Mesenchymal stem cell (in vitro differentiated cells and primary cell): ENCODE results near the gene CCDC85A.

Experiments used
- DNase-seq: peaks from one replicate; pipeline ENCODE4 v3.0.0-alpha.2; 2013
- H2AFZ ChIP-seq: one replicate; pipeline ENCODE4 v1.6.1; 2013; ENCODE audit warnings: low read depth, mild to moderate bottlenecking, control low read depth, inconsistent platforms, low read length, moderate library complexity
- H2AK5ac ChIP-seq: 2 replicates; pipeline ENCODE4 v1.6.1; 2013; ENCODE audit warnings: low read length, moderate library complexity, mild to moderate bottlenecking, inconsistent platforms; ENCODE audit not compliant: severe bottlenecking
- H2BK120ac ChIP-seq: one replicate; pipeline ENCODE4 v1.6.1; 2013; ENCODE audit warnings: low read depth, mild to moderate bottlenecking, inconsistent platforms, low read length, moderate library complexity
- H2BK12ac ChIP-seq, 2 experiments: one replicate each; pipeline ENCODE4 v1.6.1; 2013; ENCODE audit warnings: inconsistent platforms in 2 of 2, low read length in 2 of 2, mild to moderate bottlenecking in 2 of 2, moderate library complexity in 2 of 2, control low read depth in 1 of 2
- H2BK15ac ChIP-seq: one replicate; pipeline ENCODE4 v1.6.1; 2013; ENCODE audit warnings: mild to moderate bottlenecking, low read depth, inconsistent platforms; ENCODE audit not compliant: poor library complexity, severe bottlenecking
- H2BK5ac ChIP-seq: 2 replicates; pipeline ENCODE4 v1.6.1; 2013; ENCODE audit warnings: low read depth, mild to moderate bottlenecking, low read length, control low read depth, inconsistent platforms; ENCODE audit not compliant: poor library complexity, severe bottlenecking
- H3K14ac ChIP-seq, 2 experiments: one replicate each; pipeline ENCODE4 v1.6.1; 2013; ENCODE audit warnings: inconsistent platforms in 2 of 2, low read length in 2 of 2, control low read depth in 1 of 2, mild to moderate bottlenecking in 1 of 2, moderate library complexity in 1 of 2
- H3K18ac ChIP-seq, 2 experiments: one replicate each; pipeline ENCODE4 v1.6.1; 2013; ENCODE audit warnings: inconsistent platforms in 2 of 2, low read length in 2 of 2, control low read depth in 1 of 2, low read depth in 1 of 2, mild to moderate bottlenecking in 1 of 2
- H3K23ac ChIP-seq, 2 experiments: one replicate each; pipeline ENCODE4 v1.6.1; 2013; ENCODE audit warnings: inconsistent platforms in 2 of 2, low read length in 2 of 2, mild to moderate bottlenecking in 2 of 2, moderate library complexity in 2 of 2, control low read depth in 1 of 2
- H3K27ac ChIP-seq: 2 replicates; pipeline ENCODE4 v1.5.1; 2013; ENCODE audit warnings: mild to moderate bottlenecking, moderate library complexity, low read length, control low read depth, inconsistent platforms; ENCODE audit not compliant: poor library complexity, severe bottlenecking
- H3K27me3 ChIP-seq, 2 experiments: 2 replicates each; pipeline versions ENCODE4 v1.6.1 to v1.7.0; 2013; ENCODE audit warnings: low read length in 2 of 2, mild to moderate bottlenecking in 2 of 2, moderate library complexity in 2 of 2, control low read depth in 1 of 2, inconsistent platforms in 1 of 2; ENCODE audit not compliant: control insufficient read depth in 1 of 2, insufficient read depth in 1 of 2
- H3K36me3 ChIP-seq, 2 experiments: 2 replicates each; pipeline versions ENCODE4 v1.6.1 to v1.7.0; 2013; ENCODE audit warnings: low read length in 2 of 2, control low read depth in 1 of 2, inconsistent platforms in 1 of 2, low read depth in 1 of 2, mild to moderate bottlenecking in 1 of 2; ENCODE audit not compliant: insufficient read depth in 2 of 2, control insufficient read depth in 1 of 2
- H3K4ac ChIP-seq, 2 experiments: one replicate each; pipeline ENCODE4 v1.6.1; 2013; ENCODE audit warnings: inconsistent platforms in 2 of 2, low read length in 2 of 2, mild to moderate bottlenecking in 2 of 2, moderate library complexity in 2 of 2, control low read depth in 1 of 2, low read depth in 1 of 2
- H3K4me1 ChIP-seq: 2 replicates; pipeline ENCODE4 v1.6.1; 2013; ENCODE audit warnings: low read depth, low read length, control low read depth; ENCODE audit not compliant: control insufficient read depth, insufficient read depth
- H3K4me2 ChIP-seq: 2 replicates; pipeline ENCODE4 v1.6.1; 2013; ENCODE audit warnings: low read length, mild to moderate bottlenecking, inconsistent platforms; ENCODE audit not compliant: poor library complexity, severe bottlenecking
- H3K4me3 ChIP-seq, 2 experiments: 2 replicates each; pipeline versions ENCODE4 v1.5.1 to v1.7.0; 2013; ENCODE audit warnings: low read length in 2 of 2, mild to moderate bottlenecking in 2 of 2, control low read depth in 1 of 2, low read depth in 1 of 2; ENCODE audit not compliant: insufficient read depth in 1 of 2
- H3K79me1 ChIP-seq: replicated peaks from 2 replicates; pipeline ENCODE4 v1.6.1; 2013; ENCODE audit warnings: mild to moderate bottlenecking, control low read depth, low read length, inconsistent platforms; ENCODE audit not compliant: poor library complexity, severe bottlenecking
- H3K9ac ChIP-seq: 2 replicates; pipeline ENCODE4 v1.7.0; 2013; ENCODE audit warnings: mild to moderate bottlenecking, low read length, moderate library complexity
- H3K9me3 ChIP-seq: 2 replicates; pipeline ENCODE4 v1.7.0; 2013; ENCODE audit warnings: mild to moderate bottlenecking, low read length; ENCODE audit not compliant: control insufficient read depth
- H4K8ac ChIP-seq: one replicate; pipeline ENCODE4 v1.6.1; 2013; ENCODE audit warnings: inconsistent platforms, mild to moderate bottlenecking, low read length, moderate library complexity
- H4K91ac ChIP-seq: one replicate; pipeline ENCODE4 v1.6.1; 2013; ENCODE audit warnings: mild to moderate bottlenecking, low read length, inconsistent platforms
- WGBS: methylation state at CpG from one replicate; pipeline ENCODE4 v1.1.7; 2013; ENCODE audit warnings: mixed read lengths; 5-methylcytosine and 5-hydroxymethylcytosine counted together

Gene CCDC85A

GRCh38 chr2:56271275-56271674 is 87.5 kb downstream of the CCDC85A start:
- no peak overlapping the region for H2BK5ac ChIP-seq
- no peak overlapping the region for H3K18ac ChIP-seq
- H4K91ac ChIP-seq: no peak overlapping the region
- H2BK120ac ChIP-seq: no peak overlapping the region
- H2AK5ac ChIP-seq: no peak overlapping the region
- H2BK15ac ChIP-seq: no peak overlapping the region
- no peak overlapping the region for H2AFZ ChIP-seq
- H3K27me3 ChIP-seq: no peaks in the 10 kb centered on the region
- H2BK12ac ChIP-seq: no peak overlapping the region
- no peak overlapping the region for H3K4me3 ChIP-seq
- H3K9me3 ChIP-seq: no peaks in the 10 kb centered on the region
- H3K36me3 ChIP-seq: no peaks in the 10 kb centered on the region
- no peak overlapping the region for H3K9ac ChIP-seq
- no peak overlapping the region for H3K4me2 ChIP-seq
- H3K23ac ChIP-seq: no peak overlapping the region
- H4K8ac ChIP-seq: no peak overlapping the region
- no peak overlapping the region for H3K4ac ChIP-seq
- no peak for DNase-seq
- H3K4me1 ChIP-seq: no peaks in the 10 kb centered on the region
- H3K27ac ChIP-seq: no peak overlapping the region
- 94% methylated on average over 1 of the region's 2 CpGs for WGBS
- H3K79me1 ChIP-seq: no peaks in the 10 kb centered on the region
- peak overlapping the region in 1 of 2 experiments; percentile 58 for H3K14ac ChIP-seq

GRCh38 chr2:56285224-56285623 is 101.4 kb downstream of the CCDC85A start:
- Histone ChIP-seq H3K36me3 (no peaks in the 10 kb centered on the region), H2AFZ (no peak overlapping the region), H2AK5ac (no peak overlapping the region), H2BK5ac (no peak overlapping the region), H4K8ac (no peak overlapping the region), H3K23ac (no peak overlapping the region), H3K9me3 (no peaks in the 10 kb centered on the region), H2BK12ac (no peak overlapping the region), H3K4me3 (no peak overlapping the region), H2BK15ac (no peak overlapping the region), H2BK120ac (no peak overlapping the region), H3K18ac (no peak overlapping the region), H3K27ac (no peak overlapping the region), H3K4me2 (no peak overlapping the region), H3K4ac (no peak overlapping the region), H3K27me3 (no peaks in the 10 kb centered on the region), H3K79me1 (no peaks in the 10 kb centered on the region), H4K91ac (no peak overlapping the region), H3K14ac (no peak overlapping the region), H3K9ac (no peak overlapping the region), H3K4me1 (no peaks in the 10 kb centered on the region)
- DNase-seq: no peak
- 89% methylated on average over 2 of the region's 5 CpGs for WGBS

DNA sequence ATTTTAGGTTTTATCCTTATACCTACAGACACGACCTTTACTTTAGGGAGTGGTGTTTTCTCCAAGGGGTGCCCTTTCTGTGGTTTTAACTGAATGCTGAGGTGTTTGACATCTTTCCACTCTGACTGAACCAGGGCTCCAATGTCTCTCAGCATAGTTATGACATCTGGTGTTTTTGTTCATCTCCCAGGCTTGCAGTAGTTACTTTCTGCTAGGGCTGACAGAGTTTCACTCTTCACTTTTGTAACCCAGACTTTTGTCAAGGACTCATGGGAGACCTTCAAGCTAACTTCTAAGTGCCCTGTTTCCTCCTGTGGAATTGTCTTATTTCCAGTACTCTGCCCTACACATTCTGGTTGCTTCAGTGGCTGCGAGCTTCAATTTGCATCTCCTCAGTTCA is 103.1 kb downstream of the CCDC85A start:
- H3K4ac ChIP-seq: no peak overlapping the region
- no peaks in the 10 kb centered on the region for H3K4me1 ChIP-seq
- no peak overlapping the region for H4K8ac ChIP-seq
- H2AK5ac ChIP-seq: no peak overlapping the region
- H2BK15ac ChIP-seq: no peak overlapping the region
- no peak overlapping the region for H4K91ac ChIP-seq
- DNase-seq: peak; percentile 6
- WGBS: 84% methylated on average over 2 of the region's 2 CpGs
- no peak overlapping the region for H2BK5ac ChIP-seq
- no peak overlapping the region for H3K27ac ChIP-seq
- H3K18ac ChIP-seq: no peak overlapping the region
- H2BK12ac ChIP-seq: no peak overlapping the region
- no peak overlapping the region for H3K4me2 ChIP-seq
- no peak overlapping the region for H3K4me3 ChIP-seq
- no peak overlapping the region for H2BK120ac ChIP-seq
- H3K27me3 ChIP-seq: no peaks in the 10 kb centered on the region
- H3K36me3 ChIP-seq: no peaks in the 10 kb centered on the region
- H3K23ac ChIP-seq: no peak overlapping the region
- no peak overlapping the region for H3K14ac ChIP-seq
- H2AFZ ChIP-seq: no peak overlapping the region
- no peaks in the 10 kb centered on the region for H3K79me1 ChIP-seq
- H3K9ac ChIP-seq: no peak overlapping the region
- H3K9me3 ChIP-seq: no peaks in the 10 kb centered on the region

GRCh38 chr2:56287508-56287907 is 103.7 kb downstream of the CCDC85A start:
- H3K14ac ChIP-seq: no peak overlapping the region
- H3K4me2 ChIP-seq: no peak overlapping the region
- no peaks in the 10 kb centered on the region for H3K9me3 ChIP-seq
- no peak overlapping the region for H3K4me3 ChIP-seq
- H2BK5ac ChIP-seq: no peak overlapping the region
- DNase-seq: no peak
- H4K91ac ChIP-seq: no peak overlapping the region
- no peak overlapping the region for H3K18ac ChIP-seq
- H3K23ac ChIP-seq: no peak overlapping the region
- no peak overlapping the region for H3K4ac ChIP-seq
- H2BK15ac ChIP-seq: no peak overlapping the region
- H3K4me1 ChIP-seq: no peaks in the 10 kb centered on the region
- no peak overlapping the region for H4K8ac ChIP-seq
- no peak overlapping the region for H2BK12ac ChIP-seq
- H2BK120ac ChIP-seq: no peak overlapping the region
- no peak overlapping the region for H2AK5ac ChIP-seq
- no peaks in the 10 kb centered on the region for H3K27me3 ChIP-seq
- H3K36me3 ChIP-seq: no peaks in the 10 kb centered on the region
- H3K27ac ChIP-seq: no peak overlapping the region
- H2AFZ ChIP-seq: no peak overlapping the region
- no peak overlapping the region for H3K9ac ChIP-seq
- no peaks in the 10 kb centered on the region for H3K79me1 ChIP-seq
